Erythroblast (primary cell): Measurements from ENCODE around the gene FBLN5.

Experiments used
- GATA1 ChIP-seq: IDR thresholded peaks from 2 replicates; pipeline ENCODE4 v1.6.1; 2011; ENCODE audit warnings: low read depth, mild to moderate bottlenecking, control low read depth, low read length, moderate library complexity
- POLR2A ChIP-seq: IDR thresholded peaks from 2 replicates; pipeline ENCODE4 v1.6.1; 2011; ENCODE audit warnings: mild to moderate bottlenecking, low read length

GRCh38 chr14:91827746-91828145, 119.7 kb downstream of the FBLN5 start:
- TF ChIP-seq POLR2A (no peak), GATA1 (no peak)
